BE2C (cell line): ENCODE data around the gene MYBL2.
A peak's percentile ranks its signal among the peaks of the same experiment; 100 is the strongest.

Experiments
- DNase-seq: peaks from one replicate; pipeline ENCODE4 v3.0.0-alpha.2; 2020
- H3K27me3 ChIP-seq: fragments of 250-450 bp; sonication (Bioruptor Pico); 2 replicates; pipeline ENCODE4 v1.5.1; 2020; ENCODE audit warnings: mild to moderate bottlenecking
- H3K36me3 ChIP-seq: fragments of 250-450 bp; sonication (Bioruptor Pico); 2 replicates; pipeline ENCODE4 v1.5.1; 2020; ENCODE audit warnings: mild to moderate bottlenecking
- H3K4me1 ChIP-seq: fragments of 250-450 bp; sonication (Bioruptor Pico); 2 replicates; pipeline ENCODE4 v1.5.1; 2020
- H3K4me3 ChIP-seq: 2 replicates; pipeline ENCODE4 v1.5.1; 2011; ENCODE audit warnings: low read depth, low read length
- H3K9me3 ChIP-seq: fragments of 250-450 bp; sonication (Bioruptor Pico); 2 replicates; pipeline ENCODE4 v1.5.1; 2020
- CTCF ChIP-seq: IDR thresholded peaks from 2 replicates; pipeline ENCODE4 v1.5.1; 2012; ENCODE audit warnings: mild to moderate bottlenecking, low read depth, low read length

The MYBL2 gene

GRCh38 chr20:43749734-43750294 lies 82.9 kb downstream of the MYBL2 start:
- Histone ChIP-seq H3K4me1 (peaks cover 16% of the 10 kb centered on the region), H3K27me3 (no peaks in the 10 kb centered on the region; the same call in 1 of the 2 replicates), H3K36me3 (no peaks in the 10 kb centered on the region), H3K9me3 (no peaks in the 10 kb centered on the region; the same call in 1 of the 2 replicates), H3K4me3 (no peak overlapping the region)
- peak; percentile 97 for TF ChIP-seq CTCF
- DNase-seq = peak; percentile 89

GRCh38 chr20:43750774-43751166 lies 83.9 kb downstream of the MYBL2 start:
- no peak for DNase-seq
- H3K9me3 ChIP-seq = no peaks in the 10 kb centered on the region; the same call in 1 of the 2 replicates
- no peak for TF ChIP-seq CTCF
- H3K27me3 ChIP-seq = no peaks in the 10 kb centered on the region; the same call in 1 of the 2 replicates
- peaks cover 12% of the 10 kb centered on the region for H3K4me1 ChIP-seq
- no peak overlapping the region for H3K4me3 ChIP-seq
- no peaks in the 10 kb centered on the region for H3K36me3 ChIP-seq

GRCh38 chr20:43751167-43752050 lies 84.5 kb downstream of the MYBL2 start:
- peaks cover 7% of the 10 kb centered on the region for H3K4me1 ChIP-seq
- no peaks in the 10 kb centered on the region; the same call in 1 of the 2 replicates for H3K27me3 ChIP-seq
- DNase-seq = no peak
- no peak for TF ChIP-seq CTCF
- no peaks in the 10 kb centered on the region; the same call in 1 of the 2 replicates for H3K9me3 ChIP-seq
- H3K4me3 ChIP-seq = no peak overlapping the region
- no peaks in the 10 kb centered on the region for H3K36me3 ChIP-seq

GRCh38 chr20:43752051-43752360 lies 85.1 kb downstream of the MYBL2 start:
- Histone ChIP-seq H3K4me1 (peaks cover 2% of the 10 kb centered on the region), H3K4me3 (no peak overlapping the region), H3K9me3 (no peaks in the 10 kb centered on the region; the same call in 1 of the 2 replicates), H3K36me3 (no peaks in the 10 kb centered on the region), H3K27me3 (no peaks in the 10 kb centered on the region; the same call in 1 of the 2 replicates)
- no peak for DNase-seq
- no peak for TF ChIP-seq CTCF

- no peaks in the 10 kb centered on the region for H3K9me3 ChIP-seq
- no peaks in the 10 kb centered on the region; the same call in 1 of the 2 replicates for H3K4me1 ChIP-seq
- no peaks in the 10 kb centered on the region for H3K36me3 ChIP-seq
- TF ChIP-seq CTCF = no peak
- DNase-seq = no peak
- no peaks in the 10 kb centered on the region for H3K27me3 ChIP-seq
- no peak overlapping the region for H3K4me3 ChIP-seq
Measured at GRCh38 chr20:43752561-43753301, 85.8 kb downstream of the MYBL2 start.
